Activated CD4-positive, CD25-positive, alpha-beta regulatory T cell treated with anti-CD3 and anti-CD28 coated beads, Interleukin-2, amount 50 U/mL, for 16 hours (primary cell): ENCODE data around the gene USP35.
"Not testable (repeated sequence)": the region's sequence is repeated elsewhere in the genome, so short reads cannot be mapped to it uniquely, and the experiment has no call there.

ENCODE experiments used
- DNase-seq: peaks from one replicate; pipeline ENCODE4 v3.0.0-alpha.2; 2020; ENCODE audit warnings: low read depth, low spot score

USP35 gene

DNA sequence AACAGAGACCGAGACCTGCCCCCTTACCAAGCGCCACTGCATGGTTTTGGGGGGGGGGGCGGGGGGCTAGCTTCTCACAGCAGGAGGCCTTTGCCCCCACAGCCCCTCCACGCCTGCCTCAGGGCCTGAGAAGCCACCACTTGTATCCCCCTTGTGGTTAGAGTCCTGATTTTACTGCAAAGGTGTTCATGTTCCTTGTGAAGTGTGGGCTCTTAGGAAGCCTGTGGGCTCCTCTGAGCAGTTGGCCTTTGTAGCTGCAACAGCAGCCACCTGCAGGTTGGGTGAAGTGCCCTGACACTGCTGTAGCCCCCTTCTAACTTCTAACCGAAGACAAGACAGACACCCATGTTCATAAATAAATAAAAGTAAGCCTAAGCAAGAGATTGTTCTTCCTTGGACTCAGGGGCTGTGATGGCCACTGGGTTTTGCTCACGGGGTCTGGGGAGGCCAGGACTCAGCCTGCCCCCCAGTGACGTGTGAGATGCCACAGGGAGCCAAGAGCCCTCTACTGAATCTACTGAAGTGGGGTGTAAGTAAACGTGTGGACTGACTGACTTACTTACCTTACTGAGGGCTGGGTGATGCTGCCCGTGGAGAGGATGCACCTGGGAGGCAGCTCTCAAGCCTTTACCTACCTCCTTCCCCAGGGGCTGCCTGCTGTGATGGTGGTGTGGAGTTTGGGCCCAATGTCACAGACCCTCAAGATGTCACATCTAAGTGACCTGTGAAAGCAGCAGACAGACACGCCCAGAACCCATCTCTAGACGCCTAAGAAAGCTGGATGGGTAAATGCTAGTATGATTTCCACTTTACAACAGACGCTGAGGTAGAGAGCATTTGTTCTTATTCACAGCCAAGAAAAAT lies 25.8 kb downstream of the USP35 start:
- DNase-seq = no peak

DNA sequence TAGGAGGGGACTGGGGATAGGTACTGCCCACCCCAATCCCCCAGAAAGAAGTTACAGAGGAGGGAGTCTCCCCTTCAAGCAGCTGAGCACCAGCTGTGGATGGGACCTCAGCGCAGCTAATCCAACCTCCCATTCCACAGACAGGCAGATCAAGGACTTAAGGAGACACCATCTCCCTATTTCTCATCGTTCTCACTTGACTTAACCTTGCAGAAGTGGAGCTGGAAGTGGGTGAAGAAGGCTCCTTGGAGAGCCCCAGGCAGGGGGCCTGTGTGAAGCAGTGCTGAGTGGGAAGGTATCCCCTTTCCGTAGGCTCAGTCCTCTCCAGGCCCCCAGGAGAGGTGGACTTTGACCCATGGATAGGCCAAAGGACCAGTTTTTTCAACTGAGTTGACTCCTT lies 27.3 kb downstream of the USP35 start:
- no peak for DNase-seq

DNA sequence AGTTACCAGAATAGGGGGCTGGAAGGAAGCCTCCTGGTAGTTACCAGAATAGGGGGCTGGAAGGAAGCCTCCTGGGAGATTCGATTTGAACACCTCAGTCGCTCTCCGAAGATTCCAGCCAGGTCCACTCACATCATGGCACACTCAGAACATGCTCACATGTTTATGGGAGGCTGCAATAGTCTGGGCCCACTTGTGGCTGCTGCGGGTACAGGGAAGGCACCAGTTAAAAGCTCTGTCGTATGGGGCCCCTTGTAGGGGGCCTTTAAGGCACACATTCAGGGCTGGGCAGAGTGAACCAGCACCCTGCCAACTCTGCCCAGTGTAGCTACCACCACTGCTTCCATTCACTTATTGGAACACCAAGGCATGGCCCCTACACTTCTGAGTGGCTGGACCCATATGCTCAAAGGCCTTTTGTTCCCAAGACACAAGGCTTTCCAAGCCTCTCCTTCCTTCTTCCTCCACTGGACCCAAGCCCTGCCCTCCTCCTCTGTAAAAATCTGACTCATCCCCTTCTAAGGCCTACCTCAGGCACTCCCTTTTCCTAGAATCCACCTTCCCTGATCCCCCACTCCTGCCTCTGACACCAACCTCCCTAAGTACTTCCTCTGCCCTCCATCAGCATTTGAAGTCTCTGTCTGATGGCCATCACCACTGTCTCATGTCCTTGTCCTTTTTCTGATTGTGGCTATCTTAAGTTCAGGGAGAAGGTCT lies 28.0 kb downstream of the USP35 start:
- no peak for DNase-seq

DNA sequence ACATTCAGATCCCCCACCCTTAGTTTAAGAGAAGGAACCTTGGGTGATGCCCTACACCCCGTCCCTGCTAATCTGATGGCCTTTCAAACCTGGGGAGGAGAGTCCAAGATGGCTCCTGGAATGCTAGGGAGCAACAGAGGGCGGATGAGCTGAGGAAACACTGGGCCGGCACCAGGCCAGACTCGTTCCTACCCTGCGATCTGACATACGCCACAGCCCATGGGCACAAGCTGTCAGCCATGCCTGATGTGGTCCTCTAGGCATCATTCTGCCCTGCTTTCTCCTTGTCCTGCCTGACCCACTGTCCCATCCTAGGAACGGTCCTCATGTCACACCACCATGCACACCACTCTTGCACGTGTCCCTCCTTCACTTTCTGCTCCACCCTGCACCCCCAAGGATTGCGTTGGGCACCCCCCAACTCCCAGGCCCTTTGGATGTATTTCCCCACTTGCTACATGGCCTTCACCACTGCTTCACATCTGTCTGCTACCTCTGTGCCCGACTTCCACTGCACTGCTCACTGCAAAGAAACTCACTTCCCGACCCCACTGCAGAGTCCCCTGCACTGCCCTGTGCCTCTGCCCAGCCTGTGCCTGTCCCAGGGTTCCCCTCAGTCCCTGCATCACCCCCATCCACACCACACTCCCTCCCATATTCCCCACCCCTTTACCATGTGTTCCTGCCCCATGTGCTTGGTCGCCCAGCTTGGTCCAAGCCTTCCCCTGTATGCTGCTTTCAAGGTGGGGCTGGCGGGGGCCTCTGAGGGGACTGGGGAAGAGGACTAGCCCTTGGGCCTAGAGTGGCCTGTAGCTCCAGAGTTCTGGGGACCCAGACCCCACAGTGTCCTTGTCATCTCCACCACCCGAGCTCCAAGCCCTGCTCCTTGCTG lies 29.2 kb downstream of the USP35 start:
- DNase-seq = no peak

DNA sequence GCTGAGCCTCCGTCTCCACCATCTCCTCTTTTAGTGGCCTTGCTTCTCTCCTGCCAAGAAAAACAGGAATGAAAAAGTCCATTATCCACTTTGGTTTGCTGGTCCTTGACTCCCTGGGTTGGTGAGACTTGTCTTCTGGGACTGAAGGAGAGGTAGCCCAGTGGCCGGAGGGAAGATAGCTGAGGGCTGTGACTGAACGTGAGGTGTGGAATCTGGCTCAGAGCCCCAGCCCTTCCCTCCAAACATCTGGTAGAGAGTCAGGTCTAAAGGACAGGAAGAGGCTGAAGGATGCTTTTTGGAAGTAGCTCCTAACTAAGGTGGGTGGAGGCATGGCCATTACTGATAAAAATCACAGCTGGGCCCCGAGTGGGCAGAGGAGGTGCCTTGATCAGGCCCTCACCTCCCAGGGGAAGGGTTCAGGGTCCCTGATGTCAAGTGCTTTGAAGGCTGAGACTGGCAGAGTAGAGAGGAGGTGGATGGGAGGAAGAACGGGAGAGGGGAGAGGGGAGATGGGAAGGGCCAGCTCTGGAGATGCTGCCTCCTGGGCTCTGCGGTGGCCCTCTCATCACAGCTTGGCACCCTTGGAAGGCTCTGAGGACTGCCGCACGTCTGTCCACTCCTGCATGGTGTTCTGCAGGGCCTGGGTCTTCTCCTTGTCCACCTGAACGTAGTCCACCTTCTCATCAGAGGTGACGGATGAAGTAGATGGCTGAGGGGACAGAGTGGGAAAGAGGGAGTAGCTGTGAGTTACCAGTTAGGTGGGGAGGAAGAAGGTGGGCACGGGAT lies 30.2 kb downstream of the USP35 start:
- no peak for DNase-seq

DNA sequence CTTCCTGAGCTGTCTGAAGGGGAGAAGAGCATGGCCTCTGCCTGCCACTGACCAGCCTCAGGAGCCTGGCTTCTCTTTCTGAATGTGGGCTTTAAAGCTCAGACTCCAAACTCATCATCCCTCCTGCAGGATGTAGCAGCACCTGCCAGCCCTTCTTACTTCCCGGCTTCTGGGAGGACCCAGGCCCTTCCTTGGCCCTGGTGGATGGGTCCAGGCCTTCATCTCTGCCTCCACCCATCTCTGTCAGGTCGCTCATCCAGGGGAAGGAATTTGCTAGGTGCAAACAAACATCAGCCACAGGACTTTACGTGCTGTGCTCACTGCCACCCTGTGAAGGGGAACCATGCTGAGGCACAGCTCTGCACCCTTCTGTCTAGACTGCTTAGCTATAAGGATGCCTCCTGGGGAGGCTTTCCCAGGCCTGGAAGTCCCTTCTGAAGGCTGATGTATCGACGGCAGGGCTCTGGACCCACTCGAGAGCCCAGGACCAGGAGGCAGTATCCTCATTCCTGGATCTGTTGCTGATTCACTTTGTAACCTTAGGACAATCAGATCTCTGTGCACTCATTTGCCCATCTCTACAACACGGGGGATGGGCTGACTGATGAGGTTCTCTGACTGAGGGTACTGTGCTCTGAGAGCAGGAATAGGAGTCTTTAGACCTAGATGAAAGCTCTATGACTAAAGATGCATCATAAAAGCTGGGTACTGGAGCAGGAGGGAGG lies 30.9 kb downstream of the USP35 start:
- DNase-seq = no peak

DNA sequence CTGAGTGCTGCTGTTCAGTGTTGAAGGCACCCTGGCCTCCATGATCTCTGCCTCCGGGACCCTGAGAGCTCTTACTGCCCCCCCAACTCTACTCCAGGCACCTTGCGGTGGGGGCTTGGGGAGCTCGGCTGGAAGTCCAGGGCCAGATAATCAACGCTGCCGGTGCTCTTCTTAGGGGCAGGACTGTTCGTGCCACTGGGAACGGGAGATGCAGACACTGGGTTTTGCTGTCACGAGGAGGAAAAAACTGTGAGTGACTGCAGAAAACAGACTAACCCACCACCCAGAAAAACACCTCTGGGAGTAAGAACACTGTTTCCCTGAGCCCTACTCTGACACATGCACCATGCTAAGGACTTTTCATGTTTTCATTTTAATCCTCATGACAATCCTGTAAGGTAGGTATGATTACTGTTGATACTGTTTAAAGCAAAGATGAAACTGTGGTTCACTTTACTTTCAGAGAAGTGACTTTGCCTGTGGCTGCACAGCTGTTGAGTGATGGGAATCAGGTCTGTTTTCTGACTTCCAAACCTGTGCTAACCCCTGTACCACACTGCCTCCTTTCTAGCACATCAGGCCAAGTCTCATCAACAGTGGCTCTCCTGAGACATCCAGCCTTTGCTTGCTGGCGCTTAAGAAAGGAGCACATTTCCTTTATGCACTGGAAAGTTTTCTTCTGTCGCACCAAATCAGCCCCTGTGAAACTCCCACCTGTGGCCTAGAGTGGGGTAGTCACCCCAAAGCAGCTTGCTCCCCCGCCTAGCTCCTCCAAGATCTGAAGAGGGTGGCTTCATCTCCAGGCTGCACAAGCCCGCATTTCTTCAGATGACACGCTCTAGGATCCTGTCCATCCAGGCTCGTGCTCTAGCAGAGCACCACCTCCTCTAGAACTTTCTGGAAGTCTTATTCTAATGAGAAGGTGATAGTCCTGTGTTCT lies 31.8 kb downstream of the USP35 start:
- DNase-seq = no peak

DNA sequence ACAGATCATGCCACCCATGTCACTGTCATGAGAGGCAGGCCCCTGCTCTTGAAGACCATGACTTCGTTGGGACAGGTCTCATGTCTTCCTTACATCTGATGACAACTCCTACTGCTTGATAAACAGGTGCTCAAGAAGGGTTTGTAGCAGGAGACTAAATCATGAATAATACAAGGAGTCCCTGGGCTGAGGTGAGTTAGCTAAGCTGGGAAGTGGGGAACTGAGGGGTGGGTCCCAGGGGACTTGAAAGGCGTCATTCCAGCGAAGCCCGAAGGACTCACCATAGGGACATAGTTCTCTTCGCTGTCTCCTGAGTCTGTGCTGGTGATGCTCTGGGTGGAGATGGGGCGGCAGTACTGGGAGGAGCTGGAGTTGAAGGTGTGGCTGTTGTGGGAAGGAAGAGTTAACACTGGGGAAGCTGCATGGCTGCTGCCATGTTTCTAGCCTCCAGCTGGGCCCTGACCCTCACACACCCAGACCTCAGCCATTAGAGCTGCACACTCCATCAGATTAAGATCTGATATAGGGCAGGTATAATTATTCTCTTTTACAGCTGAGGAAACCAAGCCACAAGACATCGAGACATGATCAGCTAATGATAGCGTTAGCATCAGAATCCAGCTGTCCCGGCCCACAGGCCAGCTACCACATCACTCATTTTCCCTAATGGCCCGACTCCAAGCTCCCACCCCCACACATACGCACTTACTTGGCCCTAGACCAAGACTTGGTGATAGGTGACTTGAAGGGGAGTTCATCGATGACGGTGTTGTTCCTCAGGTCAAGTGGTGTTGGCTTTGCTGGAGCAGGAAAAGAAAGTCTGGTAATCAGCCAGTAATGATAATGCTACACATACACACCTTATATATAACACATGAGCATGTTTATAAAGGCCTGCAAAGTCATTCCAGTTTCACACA lies 32.9 kb downstream of the USP35 start:
- no peak for DNase-seq

DNA sequence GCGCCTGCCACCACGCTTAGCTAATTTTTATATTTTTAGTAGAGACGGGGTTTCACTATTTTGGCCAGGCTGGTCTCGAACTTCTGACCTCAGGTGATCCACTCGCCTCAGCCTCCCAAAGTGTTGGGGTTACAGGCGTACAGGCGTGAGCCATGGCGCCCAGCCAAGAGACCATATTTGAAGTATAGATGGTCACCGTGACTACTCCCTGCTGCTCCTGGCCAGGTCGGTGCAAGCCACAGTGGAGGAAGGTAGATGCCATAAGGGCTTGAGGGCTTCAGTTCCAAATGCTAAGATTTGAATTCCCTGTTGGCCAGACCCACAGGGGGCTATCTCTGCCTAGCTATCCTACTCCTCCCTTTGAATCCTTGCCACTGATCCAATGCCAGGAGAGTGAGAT lies 34.0 kb downstream of the USP35 start:
- not testable (repeated sequence) for DNase-seq

DNA sequence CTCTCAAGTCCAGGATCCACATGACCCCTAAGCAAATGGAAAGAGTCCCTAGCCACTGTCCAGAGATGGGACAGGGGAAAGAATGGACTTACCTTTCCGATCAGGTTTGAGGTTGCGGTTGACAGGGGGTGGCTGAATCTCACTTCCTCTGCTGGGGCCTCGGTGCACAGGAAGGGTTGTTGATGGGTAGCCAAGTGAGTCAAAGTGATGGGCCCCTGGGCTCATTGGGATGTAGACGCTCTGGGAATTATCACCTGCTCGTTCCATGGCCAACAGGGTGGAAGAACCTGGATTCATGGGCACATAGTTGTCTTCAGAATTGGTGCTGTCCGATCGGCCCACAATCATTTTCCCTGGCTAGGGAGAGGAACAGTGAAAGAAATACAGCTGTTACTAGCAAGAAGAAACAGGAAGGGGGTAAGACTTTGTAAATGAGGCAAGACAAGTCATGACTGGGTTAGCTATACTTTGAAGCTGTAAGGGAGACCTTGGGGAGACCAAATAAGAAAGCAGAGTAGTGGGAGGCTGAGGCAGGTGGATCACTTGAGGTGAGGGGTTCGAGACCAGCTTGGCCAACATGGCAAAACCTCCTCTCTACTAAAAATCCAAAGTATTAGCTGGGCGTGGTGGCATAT lies 34.7 kb downstream of the USP35 start:
- no peak for DNase-seq

DNA sequence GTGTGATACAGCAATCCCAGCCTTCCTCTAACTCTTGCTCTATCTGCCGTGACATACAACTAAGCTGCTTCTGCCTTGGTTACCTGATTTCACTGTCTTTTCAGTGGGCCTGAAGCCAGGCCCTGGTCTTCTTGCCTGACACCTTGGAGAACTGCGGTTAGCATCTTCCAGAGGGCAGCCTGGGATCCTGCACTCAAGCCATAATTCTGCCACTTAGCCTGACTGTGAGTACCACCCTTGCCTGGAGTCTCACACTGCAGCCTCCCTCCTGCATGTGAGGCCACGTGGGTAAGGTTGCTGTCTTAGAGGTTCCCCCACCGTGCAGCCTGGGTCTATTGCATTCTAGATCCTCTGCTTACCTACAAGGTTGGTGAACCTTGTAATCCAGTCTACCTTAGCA lies 35.8 kb downstream of the USP35 start:
- DNase-seq = no peak

DNA sequence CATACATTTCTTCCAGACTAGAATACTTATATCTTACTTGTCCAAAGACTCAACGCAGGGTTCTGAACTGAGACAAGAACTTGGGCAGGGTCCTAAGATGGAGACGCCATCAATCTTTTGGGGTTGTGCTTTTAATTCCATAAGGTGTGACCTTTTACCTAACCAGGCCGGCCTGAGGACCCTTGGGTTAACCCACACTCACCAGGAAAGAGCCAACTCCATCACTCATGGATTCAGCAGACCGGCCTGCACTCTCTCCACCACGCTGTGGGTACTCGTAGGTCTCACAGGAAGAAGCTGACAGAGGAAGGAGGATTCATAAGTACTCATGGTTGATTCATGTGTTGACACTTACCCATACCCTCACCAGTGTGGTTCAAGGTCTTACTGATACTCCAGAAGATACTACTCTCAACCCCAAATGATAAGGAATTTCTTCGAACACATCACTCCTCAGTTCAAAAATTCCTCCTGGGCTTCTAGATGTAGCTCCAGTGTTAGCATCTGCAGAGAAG lies 36.2 kb downstream of the USP35 start:
- no peak for DNase-seq

DNA sequence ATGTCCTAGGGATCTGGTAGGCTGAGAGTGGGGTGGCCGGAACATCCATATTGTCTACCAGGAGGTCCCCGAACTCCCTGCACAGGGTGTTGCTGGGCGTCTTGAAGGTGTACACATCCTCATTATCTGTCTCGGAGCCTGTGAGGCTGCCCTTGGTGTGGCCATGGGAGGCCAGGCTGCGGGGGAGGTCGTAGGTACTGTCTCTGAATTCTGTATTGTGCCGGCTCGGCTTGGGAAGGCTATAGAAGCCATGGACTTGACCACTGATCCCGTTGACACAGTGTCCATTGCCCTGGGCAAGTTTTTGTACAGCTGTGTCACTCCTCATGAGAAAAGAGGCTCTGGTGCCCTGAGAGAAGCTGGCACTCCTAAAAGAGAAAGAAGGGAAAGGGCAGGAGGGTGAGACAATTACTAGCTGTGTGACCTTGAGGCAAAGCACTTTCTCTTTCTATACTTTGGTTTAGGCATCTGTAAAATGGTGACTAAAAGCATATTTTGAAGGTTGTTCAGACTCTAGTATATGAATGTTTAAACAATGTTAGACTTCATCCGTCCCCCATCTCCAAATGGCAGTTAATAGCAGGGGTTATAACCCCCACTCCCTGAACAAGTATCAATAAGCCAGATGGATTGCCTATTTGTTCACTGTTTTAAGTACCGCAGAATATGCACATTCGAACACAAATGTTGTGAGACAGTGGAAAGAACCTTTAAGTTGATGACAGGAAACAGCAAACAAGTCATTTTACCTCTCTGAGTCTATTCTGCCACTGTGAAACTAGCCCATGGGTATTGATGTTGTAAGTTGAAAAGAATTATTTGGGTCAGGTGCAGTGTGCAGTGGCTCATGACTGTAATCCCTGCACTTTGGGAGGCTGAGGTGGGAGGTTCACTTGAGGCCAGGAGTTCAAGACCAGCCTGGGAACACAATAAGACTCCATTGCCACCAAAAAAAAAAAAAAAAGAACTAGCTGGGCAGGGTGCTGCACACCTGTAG lies 38.3 kb downstream of the USP35 start:
- DNase-seq = no peak

DNA sequence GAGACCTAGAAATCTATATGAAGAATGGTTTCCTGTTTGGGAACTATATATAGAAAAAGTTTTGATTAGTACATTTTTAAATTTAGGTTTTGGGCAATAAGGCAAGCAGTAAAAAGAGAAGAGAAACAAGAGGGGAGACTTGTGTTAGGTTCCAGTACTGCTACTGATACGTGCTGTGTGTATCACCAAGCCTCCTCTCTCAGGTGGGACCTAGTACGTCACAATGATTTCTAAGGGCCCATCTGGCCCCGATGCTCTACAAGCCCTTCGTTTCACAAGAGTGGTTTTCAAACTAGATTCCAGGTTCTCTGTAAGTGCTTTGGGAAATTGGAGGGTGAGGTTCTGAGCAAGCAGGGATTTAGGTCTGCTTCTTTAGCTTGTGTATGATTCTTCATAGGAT lies 39.2 kb downstream of the USP35 start:
- DNase-seq = no peak

DNA sequence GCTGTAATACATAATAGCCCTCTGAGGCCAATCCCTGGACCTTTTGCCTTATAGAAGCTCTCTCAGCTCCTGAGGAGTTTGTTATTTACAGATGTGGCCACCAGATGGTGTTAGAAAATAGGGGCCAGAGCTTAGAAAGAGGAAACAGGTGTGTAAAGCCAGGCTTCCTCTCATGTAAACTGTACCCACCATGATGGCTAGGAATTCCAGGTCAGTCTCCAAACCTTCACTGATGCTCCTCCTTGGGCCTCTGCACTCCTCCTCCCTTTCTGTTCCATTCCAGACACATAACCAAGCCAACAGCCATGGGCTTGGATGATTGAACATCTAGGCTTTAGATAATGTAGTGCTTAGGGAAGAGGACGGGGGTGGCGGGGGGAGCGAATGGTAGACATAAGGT lies 39.7 kb downstream of the USP35 start:
- no peak for DNase-seq

DNA sequence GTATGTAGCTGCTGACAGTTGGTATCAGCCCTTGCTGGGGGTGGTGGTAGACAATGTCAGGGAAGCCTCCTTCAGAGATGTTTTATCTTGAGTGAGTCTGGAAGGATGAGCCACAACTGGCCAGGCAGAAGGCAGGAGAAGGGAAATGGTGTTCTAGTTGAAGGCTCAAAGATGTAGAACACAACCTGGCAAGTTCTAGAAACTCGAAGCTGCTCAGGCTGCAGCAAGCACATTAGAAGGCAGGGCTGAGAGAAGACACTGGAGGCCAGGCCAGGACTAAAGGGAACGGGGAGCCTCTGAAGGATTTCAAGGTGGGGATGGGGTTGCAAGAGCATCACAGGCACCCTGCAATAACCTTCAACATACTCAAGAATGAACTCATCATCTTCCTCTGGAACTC lies 40.4 kb downstream of the USP35 start:
- no peak for DNase-seq
